Smooth muscle cell of the pulmonary artery (primary cell): ENCODE data around the gene RBBP4. TPM values are rescaled to one million over a fixed set of nuclear protein-coding genes. Genes with fewer than 3 reads are reported as not detected.

Source experiments
- total RNA-seq: library from RNA; depleted of rRNA; stranded (reverse); fragments of >200 nt; gene quantifications from 2 replicates; pipeline ENCODE4 v1.2.3, GENCODE V29; 2014

Gene RBBP4
- 84.4 and 90.1 TPM in 2 replicates for total RNA-seq

DNA sequence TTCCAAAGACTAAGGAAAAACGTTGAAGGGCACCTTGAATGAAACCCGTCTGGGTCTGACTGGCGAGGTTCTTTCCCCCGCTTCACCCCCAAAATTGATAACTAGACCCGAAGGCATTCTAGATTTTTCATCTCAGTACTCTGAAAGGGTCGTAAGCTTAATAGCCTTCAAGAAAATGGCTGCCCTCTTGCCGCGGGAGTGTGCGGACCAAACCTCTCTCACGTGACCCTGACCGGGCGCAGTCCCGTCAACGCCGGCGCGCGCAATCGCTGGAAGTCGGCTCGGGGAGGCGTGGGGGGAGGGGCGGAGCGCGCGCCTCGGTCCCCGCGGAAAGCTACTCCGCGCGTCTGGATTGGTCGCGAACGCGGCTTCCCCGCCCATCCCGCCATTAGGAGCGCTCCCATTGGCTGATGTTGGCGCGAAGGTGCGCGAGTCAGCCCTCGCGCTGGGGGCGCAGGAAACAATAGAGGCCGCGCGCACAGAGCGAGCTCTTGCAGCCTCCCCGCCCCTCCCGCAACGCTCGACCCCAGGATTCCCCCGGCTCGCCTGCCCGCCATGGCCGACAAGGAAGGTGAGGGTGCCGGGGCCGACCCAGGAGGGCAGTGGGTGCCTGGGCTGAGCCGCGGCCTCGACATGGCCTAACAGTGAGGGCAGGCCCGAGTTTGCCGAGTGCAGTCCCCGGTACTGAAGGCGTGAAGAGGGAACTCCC lies at the start of gene RBBP4:
RBBP4 (plus strand) TSS at position 457 of the 709 bp plus-strand sequence; CDS start at position 556, 99 bp downstream.

GRCh38 chr1:32650248-32650751 lies 708 bp upstream of the RBBP4 start, which contains the start of gene ZBTB8OS:
Gene ZBTB8OS, minus strand, starts transcription at chr1:32650550. Its CDS starts 21 bp downstream, at chr1:32650529.

GRCh38 chr1:32702599-32703478 lies 51.8 kb downstream of the RBBP4 start, which contains the start of gene SYNC:
Gene SYNC, minus strand, starts transcription at chr1:32702770. Its CDS starts 110 bp downstream, at chr1:32702660.

Other genes starting within 250 kb of the RBBP4 start
- 0.07 TPM in 2 replicates for gene ZBTB8B, start 186.1 kb upstream of the RBBP4 start, total RNA-seq
- gene ZBTB8A, start 111.8 kb upstream of the RBBP4 start, total RNA-seq, result 6.9 and 7.2 TPM in 2 replicates
- gene ZBTB8OS, start 658 bp upstream of the RBBP4 start, total RNA-seq, result 26.8 and 30.1 TPM in 2 replicates
- gene SYNC, start 51.6 kb downstream of the RBBP4 start, total RNA-seq, result 44.2 and 97.6 TPM in 2 replicates
- 94.4 and 139 TPM in 2 replicates for gene YARS1, start 166.2 kb downstream of the RBBP4 start, total RNA-seq
- gene S100PBP, start 166.4 kb downstream of the RBBP4 start, total RNA-seq, result 28.3 and 31.2 TPM in 2 replicates
- 1.2 and 1.4 TPM in 2 replicates for gene FNDC5, start 219.7 kb downstream of the RBBP4 start, total RNA-seq
- not detected in 2 replicates for gene HPCA, start 235.3 kb downstream of the RBBP4 start, total RNA-seq